ENCODE data around the gene DMD. TPM values are rescaled to one million over a fixed set of nuclear protein-coding genes. Genes with fewer than 3 reads are reported as not detected.

DMD gene
- total RNA-seq, 1 donor from 2014 or later, result 30.6 TPM

DNA sequence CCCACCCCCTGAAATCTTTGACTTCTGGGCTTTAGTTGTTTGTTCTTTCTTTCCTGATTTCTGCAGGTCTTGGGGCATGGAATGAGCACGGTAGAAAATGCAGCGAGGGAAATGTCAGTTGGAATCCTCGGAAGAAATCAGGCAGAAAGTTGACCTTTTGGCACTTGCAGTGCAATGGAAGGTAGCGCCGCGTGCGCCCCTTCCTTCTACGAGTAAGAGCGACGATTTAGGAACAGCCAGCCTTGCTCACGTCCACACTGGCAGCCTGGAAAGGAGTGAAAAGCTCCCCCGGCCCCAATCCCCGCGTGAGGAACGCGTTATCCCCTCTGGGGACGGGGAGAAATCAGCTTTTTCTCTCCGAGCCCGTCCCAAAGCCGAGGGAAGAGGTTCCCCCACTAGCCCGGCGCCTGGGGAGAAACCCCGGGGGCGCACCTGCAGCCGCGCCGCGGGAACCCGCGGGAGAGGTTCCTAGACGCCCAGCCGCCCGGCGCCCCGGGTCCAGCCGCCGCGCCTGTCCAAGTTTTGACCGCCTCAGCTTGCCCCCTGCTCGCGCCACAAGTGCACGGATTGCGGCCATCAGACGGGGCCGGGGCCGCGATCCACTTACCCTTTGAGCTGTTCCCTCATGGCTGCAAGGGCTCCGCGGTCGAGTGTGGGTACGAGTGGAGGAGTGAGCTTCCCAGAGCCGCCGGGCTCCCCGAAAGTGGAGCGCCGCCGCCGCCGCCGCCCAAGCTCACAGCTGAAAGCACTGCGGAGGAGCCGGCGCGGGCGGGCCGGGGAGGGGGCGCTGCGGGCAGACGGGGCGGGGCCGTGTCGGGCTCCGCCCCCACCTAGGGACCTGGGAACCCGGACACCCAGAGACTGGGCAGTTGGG lies 1944.9 kb downstream of the DMD start:
- Histone ChIP-seq H3F3A (ENCODE audit: low read depth) (no peaks in the 10 kb centered on the region), H3K79me2 (ENCODE audit: low read depth) (peaks cover 20% of the 10 kb centered on the region), H3K9me3 (ENCODE audit: low read depth) (no peaks in the 10 kb centered on the region), H3K27me3 (no peaks in the 10 kb centered on the region), H3K36me3 (no peaks in the 10 kb centered on the region), H3K4me3 (peak overlapping the region; percentile 75), H3K27ac (no peak overlapping the region), H2AFZ (replicated peaks) (peak overlapping the region; percentile 63), H4K20me1 (ENCODE audit: low read depth) (no peaks in the 10 kb centered on the region), H3K4me2 (peak overlapping the region; percentile 77), H3K4me1 (no peaks in the 10 kb centered on the region), H3K9ac (peak overlapping the region; percentile 49)
- DNase-seq (ENCODE audit: low spot score), result peak; percentile 75
- Mint-ChIP-seq H3K36me3 (no peaks in the 10 kb centered on the region), H3K4me3 (peak overlapping the region; percentile 91), H3K27ac (peak overlapping the region; percentile 43), H3K9me3 (peaks cover 3% of the 10 kb centered on the region), H3K4me1 (peaks cover 28% of the 10 kb centered on the region), H3K27me3 (ENCODE audit: insufficient read depth, low read depth) (peaks cover 4% of the 10 kb centered on the region)
- TF ChIP-seq, protein P1, sequence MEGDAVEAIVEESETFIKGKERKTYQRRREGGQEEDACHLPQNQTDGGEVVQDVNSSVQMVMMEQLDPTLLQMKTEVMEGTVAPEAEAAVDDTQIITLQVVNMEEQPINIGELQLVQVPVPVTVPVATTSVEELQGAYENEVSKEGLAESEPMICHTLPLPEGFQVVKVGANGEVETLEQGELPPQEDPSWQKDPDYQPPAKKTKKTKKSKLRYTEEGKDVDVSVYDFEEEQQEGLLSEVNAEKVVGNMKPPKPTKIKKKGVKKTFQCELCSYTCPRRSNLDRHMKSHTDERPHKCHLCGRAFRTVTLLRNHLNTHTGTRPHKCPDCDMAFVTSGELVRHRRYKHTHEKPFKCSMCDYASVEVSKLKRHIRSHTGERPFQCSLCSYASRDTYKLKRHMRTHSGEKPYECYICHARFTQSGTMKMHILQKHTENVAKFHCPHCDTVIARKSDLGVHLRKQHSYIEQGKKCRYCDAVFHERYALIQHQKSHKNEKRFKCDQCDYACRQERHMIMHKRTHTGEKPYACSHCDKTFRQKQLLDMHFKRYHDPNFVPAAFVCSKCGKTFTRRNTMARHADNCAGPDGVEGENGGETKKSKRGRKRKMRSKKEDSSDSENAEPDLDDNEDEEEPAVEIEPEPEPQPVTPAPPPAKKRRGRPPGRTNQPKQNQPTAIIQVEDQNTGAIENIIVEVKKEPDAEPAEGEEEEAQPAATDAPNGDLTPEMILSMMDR (IDR thresholded peaks at IDR 0.05), result no peak
- TF ChIP-seq EZH2phosphoT487 (IDR thresholded peaks at IDR 0.05), result no peak
- TF ChIP-seq EZH2 (IDR thresholded peaks at IDR 0.05), result no peak

DNA sequence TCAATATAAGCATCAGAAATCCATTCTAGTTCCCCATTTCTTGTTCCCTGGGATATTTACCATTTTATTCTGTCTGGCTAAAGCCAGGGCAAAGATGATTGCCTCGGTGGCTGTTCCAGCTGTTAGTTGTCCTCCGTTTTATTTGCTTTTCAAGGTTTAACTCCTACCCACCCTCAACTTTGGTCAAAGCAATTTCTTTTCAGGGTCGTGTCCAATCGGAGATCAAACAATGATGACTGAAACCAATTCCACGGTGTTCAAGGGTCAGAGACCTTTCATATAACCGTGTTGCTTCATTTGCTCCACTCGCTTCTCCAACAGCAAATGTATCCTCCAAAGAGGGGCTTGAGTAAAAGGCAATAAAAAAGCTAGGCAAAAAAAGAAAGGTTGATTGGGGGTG lies 1946.0 kb downstream of the DMD start:
- Mint-ChIP-seq H3K9me3 (peaks cover 3% of the 10 kb centered on the region), H3K4me1 (peaks cover 28% of the 10 kb centered on the region), H3K36me3 (no peaks in the 10 kb centered on the region), H3K27me3 (ENCODE audit: insufficient read depth, low read depth) (peaks cover 2% of the 10 kb centered on the region), H3K27ac (no peak overlapping the region), H3K4me3 (peak overlapping the region; percentile 91)
- H3K9ac ChIP-seq, result no peak overlapping the region
- no peaks in the 10 kb centered on the region for H4K20me1 ChIP-seq (ENCODE audit: low read depth)
- H2AFZ ChIP-seq (replicated peaks), result no peak overlapping the region
- no peaks in the 10 kb centered on the region for H3F3A ChIP-seq (ENCODE audit: low read depth)
- H3K4me2 ChIP-seq, result peak overlapping the region; percentile 77
- peaks cover 20% of the 10 kb centered on the region for H3K79me2 ChIP-seq (ENCODE audit: low read depth)
- H3K27ac ChIP-seq, result no peak overlapping the region
- no peaks in the 10 kb centered on the region for H3K9me3 ChIP-seq (ENCODE audit: low read depth)
- no peaks in the 10 kb centered on the region for H3K36me3 ChIP-seq
- TF ChIP-seq EZH2 (IDR thresholded peaks at IDR 0.05), result no peak
- no peak for TF ChIP-seq EZH2phosphoT487 (IDR thresholded peaks at IDR 0.05)
- TF ChIP-seq, protein P1 (IDR thresholded peaks at IDR 0.05), result no peak
- no peak for DNase-seq (ENCODE audit: low spot score)
- no peaks in the 10 kb centered on the region for H3K4me1 ChIP-seq
- H3K27me3 ChIP-seq, result no peaks in the 10 kb centered on the region
- H3K4me3 ChIP-seq, result peak overlapping the region; percentile 12

DNA sequence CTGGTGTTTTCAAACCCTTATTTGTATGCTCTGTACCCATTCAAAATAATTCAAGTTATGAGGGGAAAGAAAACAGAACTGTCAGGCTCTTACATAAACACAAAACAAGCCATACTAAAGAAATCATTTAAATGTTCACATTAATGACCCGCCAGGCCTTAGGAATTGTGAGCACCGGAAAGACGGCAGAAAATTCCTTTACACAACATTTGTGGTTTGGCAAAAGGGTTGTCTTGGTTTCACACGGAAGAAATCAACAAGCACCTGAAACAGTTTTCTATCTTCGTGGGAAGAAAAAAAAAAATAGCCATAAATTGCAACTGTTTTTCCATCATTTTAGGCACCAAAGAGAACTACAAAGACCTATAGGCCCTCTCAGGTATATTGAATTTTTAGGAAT lies 1951.0 kb downstream of the DMD start:
- no peak overlapping the region for H3K4me3 Mint-ChIP-seq
- H3K4me1 ChIP-seq, result no peaks in the 10 kb centered on the region
- peaks cover 2% of the 10 kb centered on the region for H3K27me3 Mint-ChIP-seq (ENCODE audit: insufficient read depth, low read depth)
- H3K27me3 ChIP-seq, result no peaks in the 10 kb centered on the region
- no peaks in the 10 kb centered on the region for H4K20me1 ChIP-seq (ENCODE audit: low read depth)
- H3K4me2 ChIP-seq, result no peak overlapping the region
- peaks cover 2% of the 10 kb centered on the region for H3K36me3 Mint-ChIP-seq
- no peak overlapping the region for H3K27ac ChIP-seq
- no peak for DNase-seq (ENCODE audit: low spot score)
- TF ChIP-seq EZH2 (IDR thresholded peaks at IDR 0.05), result no peak
- no peak for TF ChIP-seq EZH2phosphoT487 (IDR thresholded peaks at IDR 0.05)
- TF ChIP-seq, protein P1 (IDR thresholded peaks at IDR 0.05), result no peak
- no peaks in the 10 kb centered on the region for H3K9me3 Mint-ChIP-seq
- H3K9me3 ChIP-seq (ENCODE audit: low read depth), result no peaks in the 10 kb centered on the region
- no peaks in the 10 kb centered on the region for H3K36me3 ChIP-seq
- peaks cover 24% of the 10 kb centered on the region for H3K4me1 Mint-ChIP-seq
- no peak overlapping the region for H3K27ac Mint-ChIP-seq
- peaks cover 19% of the 10 kb centered on the region for H3K79me2 ChIP-seq (ENCODE audit: low read depth)
- H3K4me3 ChIP-seq, result no peak overlapping the region
- no peaks in the 10 kb centered on the region for H3F3A ChIP-seq (ENCODE audit: low read depth)
- no peak overlapping the region for H2AFZ ChIP-seq (replicated peaks)
- no peak overlapping the region for H3K9ac ChIP-seq

Data from neural progenitor cell (in vitro differentiated cells).